ENCODE results near the gene CUL1.

DNA sequence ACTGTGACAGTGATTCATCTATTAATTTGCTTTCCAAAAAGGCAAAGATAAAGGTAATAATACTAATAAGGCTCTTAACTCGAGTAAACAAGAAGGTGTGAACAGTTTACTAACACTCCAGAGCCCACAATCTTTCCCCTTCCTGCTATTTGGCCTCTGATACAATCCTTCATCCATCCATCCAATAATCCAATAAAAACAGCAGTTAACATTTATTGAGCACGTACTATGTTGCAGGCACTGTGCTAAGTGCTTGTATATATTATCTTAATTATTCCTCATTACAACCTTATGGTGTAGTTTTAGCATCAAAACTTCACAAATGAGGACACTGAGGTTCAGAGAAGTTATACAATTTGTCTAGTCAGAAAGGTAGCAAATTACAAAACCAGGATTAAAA lies 135.9 kb downstream of the CUL1 start:
- TF ChIP-seq, protein P1, sequence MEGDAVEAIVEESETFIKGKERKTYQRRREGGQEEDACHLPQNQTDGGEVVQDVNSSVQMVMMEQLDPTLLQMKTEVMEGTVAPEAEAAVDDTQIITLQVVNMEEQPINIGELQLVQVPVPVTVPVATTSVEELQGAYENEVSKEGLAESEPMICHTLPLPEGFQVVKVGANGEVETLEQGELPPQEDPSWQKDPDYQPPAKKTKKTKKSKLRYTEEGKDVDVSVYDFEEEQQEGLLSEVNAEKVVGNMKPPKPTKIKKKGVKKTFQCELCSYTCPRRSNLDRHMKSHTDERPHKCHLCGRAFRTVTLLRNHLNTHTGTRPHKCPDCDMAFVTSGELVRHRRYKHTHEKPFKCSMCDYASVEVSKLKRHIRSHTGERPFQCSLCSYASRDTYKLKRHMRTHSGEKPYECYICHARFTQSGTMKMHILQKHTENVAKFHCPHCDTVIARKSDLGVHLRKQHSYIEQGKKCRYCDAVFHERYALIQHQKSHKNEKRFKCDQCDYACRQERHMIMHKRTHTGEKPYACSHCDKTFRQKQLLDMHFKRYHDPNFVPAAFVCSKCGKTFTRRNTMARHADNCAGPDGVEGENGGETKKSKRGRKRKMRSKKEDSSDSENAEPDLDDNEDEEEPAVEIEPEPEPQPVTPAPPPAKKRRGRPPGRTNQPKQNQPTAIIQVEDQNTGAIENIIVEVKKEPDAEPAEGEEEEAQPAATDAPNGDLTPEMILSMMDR (IDR thresholded peaks at IDR 0.05) = no peak
- no peak for TF ChIP-seq POLR2A (IDR thresholded peaks at IDR 0.05)
